Ovary (tissue), 9 donors: ENCODE data around the gene LRTM2. TPM values are rescaled to one million over a fixed set of nuclear protein-coding genes. Genes with fewer than 3 reads are reported as not detected.

Experiments used
- DNase-seq, 5 donors: peaks; one replicate each; pipeline ENCODE4 v3.0.0-alpha.2; 2019 to 2020
- H3K27ac ChIP-seq, 2 donors: fragments of 200-600 bp; one replicate each; pipeline versions ENCODE4 v1.5.1 to v1.8.0; 2019 to 2022
- H3K27me3 ChIP-seq: fragments of 200-600 bp; one replicate; pipeline ENCODE4 v1.8.0; 2022
- H3K36me3 ChIP-seq: fragments of 200-600 bp; sonication (generic); one replicate; pipeline ENCODE4 v1.5.1; 2019
- H3K4me1 ChIP-seq: one replicate; pipeline ENCODE4 v1.8.1; 2013; ENCODE audit warnings: mild to moderate bottlenecking, moderate library complexity; ENCODE audit not compliant: insufficient read depth
- H3K4me3 ChIP-seq: fragments of 200-600 bp; sonication (generic); one replicate; pipeline ENCODE4 v1.5.1; 2017
- H3K9me3 ChIP-seq, 2 donors: fragments of 200-600 bp in 1 of 2; sonication (generic) in 1 of 2; one replicate each; pipeline versions ENCODE4 v1.5.1 to v1.8.1; 2013 to 2019; ENCODE audit warnings: mild to moderate bottlenecking in 1 of 2, moderate library complexity in 1 of 2
- CTCF ChIP-seq, 3 donors: fragments of 450-650 bp in 2 of 3; fragments of 200-600 bp in 1 of 3; IDR thresholded peaks; one replicate each; pipeline versions ENCODE4 v1.5.1 to v1.8.0; 2016 to 2022; ENCODE audit warnings: antibody characterized with exemption in 3 of 3, mild to moderate bottlenecking in 1 of 3
- EP300 ChIP-seq: sonication (generic); formaldehyde crosslinking; IDR thresholded peaks from one replicate; pipeline ENCODE4 v1.6.1; 2017; ENCODE audit warnings: antibody characterized with exemption
- POLR2A ChIP-seq: fragments of 450-650 bp; IDR thresholded peaks from one replicate; pipeline ENCODE4 v1.6.1; 2017; ENCODE audit warnings: antibody characterized with exemption, mild to moderate bottlenecking, moderate library complexity
- WGBS, 3 donors: extraction: QIAGEN DNeasy Blood & Tissue Kit in 1 of 3; methylation state at CpG; one replicate each; pipeline versions ENCODE4 v1.1.5 to v1.1.7; 2013 to 2017; 5-methylcytosine and 5-hydroxymethylcytosine counted together
- intact Hi-C, 4 donors: fragments of 100-400 bp; cut with DNase I; formaldehyde crosslinking; loops; one replicate each; pipeline versions ENCODE4 v1.11.0 to v1.15.1; 2022 to 2023
- polyA plus RNA-seq, 2 donors: library from polyadenylated mRNA; stranded (reverse); fragments of 200-250 nt in 1 of 2; fragments of 350-450 nt in 1 of 2; fragmentation: Illumina TruSeq in 1 of 2; extraction: RNeasy Lipid Tissue Mini Kit (QIAGEN cat#74804) in 1 of 2; gene quantifications; one replicate each; pipeline ENCODE4 v1.2.3, GENCODE V29; 2013 to 2014
- total RNA-seq, 7 donors: library from RNA; depleted of rRNA in 2 of 7; stranded (reverse); fragments of >200 nt in 2 of 7; fragmentation: NEBNext Ultra II Directional in 3 of 7; extraction: Animal tissue kit (Norgen Biotek cat#: 25700) in 3 of 7; gene quantifications; one replicate each; pipeline versions ENCODE4 v1.1.0 to v1.2.4, GENCODE V29; 2016 to 2023
- donor health status: DM: no; HTN: no; CAD: no; lungs with moderate emphysema.
- donor health status: DM: no; HTN: no; CAD: no.
- donor health status: Bipolar disorder and iron deficiency.
- donor health status: DM: yes; HTN: yes; CAD: no.
- donor health status: DM: no; HTN: no; CAD: no.
- donor health status: DM: yes; HTN: yes; CAD: no.

The LRTM2 gene
- total and polyA plus RNA-seq, 9 donors: not detected

GRCh38 chr12:1845886-1846285 lies 25.5 kb downstream of the LRTM2 start:
- intact Hi-C loops: no loop called here
- Histone ChIP-seq H3K27me3 (no peaks in the 10 kb centered on the region), H3K4me1 (no peaks in the 10 kb centered on the region), H3K9me3 (no peaks in the 10 kb centered on the region), H3K27ac (no peak overlapping the region), H3K36me3 (no peaks in the 10 kb centered on the region), H3K4me3 (no peak overlapping the region)
- TF ChIP-seq POLR2A (no peak), EP300 (no peak), CTCF (IDR thresholded peaks at IDR 0.05) (no peak)
- DNase-seq: no peak
- WGBS, 3 donors: 83 to 93% (median 91%) methylated on average over 5 of the region's 5 CpGs

GRCh38 chr12:1846421-1847405 lies 26.3 kb downstream of the LRTM2 start:
- intact Hi-C loops: no loop called here
- WGBS, 3 donors: 81 to 87% (median 84%) methylated on average over 23 to 24 of the region's 24 CpGs
- H3K27me3 ChIP-seq: no peaks in the 10 kb centered on the region
- no peak for TF ChIP-seq POLR2A
- no peak for TF ChIP-seq CTCF (IDR thresholded peaks at IDR 0.05)
- no peak for TF ChIP-seq EP300
- no peak overlapping the region for H3K4me3 ChIP-seq
- H3K4me1 ChIP-seq: no peaks in the 10 kb centered on the region
- H3K9me3 ChIP-seq: no peaks in the 10 kb centered on the region
- no peak overlapping the region for H3K27ac ChIP-seq
- H3K36me3 ChIP-seq: no peaks in the 10 kb centered on the region
- peak in 1 of 5 donors; percentile 4 for DNase-seq

DNA sequence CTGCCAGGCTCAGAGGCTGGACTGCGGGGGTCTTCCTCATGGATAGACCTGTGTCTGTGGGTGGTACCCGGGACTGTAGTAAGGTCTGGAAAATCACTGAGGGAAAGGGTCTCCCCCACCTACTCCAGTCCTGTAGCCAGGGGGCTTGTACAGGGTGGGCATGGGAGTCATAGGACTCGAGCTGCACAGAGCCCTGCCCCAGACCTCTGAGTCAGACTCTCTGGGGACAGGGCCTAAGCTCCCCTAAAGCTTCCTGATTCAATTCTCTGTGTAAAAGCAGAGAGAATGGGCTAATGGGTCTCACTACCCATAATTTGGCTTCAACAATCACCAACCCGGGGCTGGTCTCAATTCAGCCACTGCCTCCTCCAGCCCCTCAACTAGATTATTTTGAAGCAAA lies 27.0 kb downstream of the LRTM2 start:
- no peaks in the 10 kb centered on the region for H3K36me3 ChIP-seq
- no peaks in the 10 kb centered on the region for H3K27me3 ChIP-seq
- intact Hi-C loops: no loop called here
- H3K4me1 ChIP-seq: no peaks in the 10 kb centered on the region
- no peak overlapping the region for H3K4me3 ChIP-seq
- H3K27ac ChIP-seq: no peak overlapping the region
- no peak for TF ChIP-seq CTCF (IDR thresholded peaks at IDR 0.05)
- TF ChIP-seq POLR2A: no peak
- no peak for TF ChIP-seq EP300
- no peaks in the 10 kb centered on the region for H3K9me3 ChIP-seq
- peak in 1 of 5 donors; percentile 0 for DNase-seq
- WGBS, 3 donors: 59 to 71% (median 67%) methylated on average over 4 of the region's 4 CpGs

GRCh38 chr12:1848146-1848545 lies 27.8 kb downstream of the LRTM2 start:
- no peaks in the 10 kb centered on the region for H3K36me3 ChIP-seq
- H3K4me3 ChIP-seq: no peak overlapping the region
- no peak overlapping the region for H3K27ac ChIP-seq
- intact Hi-C loops: no loop called here
- H3K4me1 ChIP-seq: no peaks in the 10 kb centered on the region
- no peaks in the 10 kb centered on the region for H3K9me3 ChIP-seq
- no peak for TF ChIP-seq EP300
- TF ChIP-seq POLR2A: no peak
- no peak for TF ChIP-seq CTCF (IDR thresholded peaks at IDR 0.05)
- peak in 1 of 5 donors; percentile 3 for DNase-seq
- no peaks in the 10 kb centered on the region for H3K27me3 ChIP-seq
- 65 to 70% (median 66%) methylated on average over 10 of the region's 10 CpGs for WGBS, 3 donors
